Stimulated activated CD4-positive, alpha-beta T cell treated with anti-CD3 and anti-CD28 coated beads, Interleukin-4, amount 100 ng/mL, for 24 hours (primary cell): Measurements from ENCODE around the gene HOXC10.

Experiments used
- DNase-seq: peaks from one replicate; pipeline ENCODE4 v3.0.0-alpha.2; 2020

HOXC10 gene

GRCh38 chr12:53950789-53951576 is 34.0 kb upstream of the HOXC10 start:
- DNase-seq, result no peak

- no peak for DNase-seq
Observed at GRCh38 chr12:53951577-53952334, 33.2 kb upstream of the HOXC10 start.

GRCh38 chr12:53952335-53952694 is 32.6 kb upstream of the HOXC10 start:
- no peak for DNase-seq

DNA sequence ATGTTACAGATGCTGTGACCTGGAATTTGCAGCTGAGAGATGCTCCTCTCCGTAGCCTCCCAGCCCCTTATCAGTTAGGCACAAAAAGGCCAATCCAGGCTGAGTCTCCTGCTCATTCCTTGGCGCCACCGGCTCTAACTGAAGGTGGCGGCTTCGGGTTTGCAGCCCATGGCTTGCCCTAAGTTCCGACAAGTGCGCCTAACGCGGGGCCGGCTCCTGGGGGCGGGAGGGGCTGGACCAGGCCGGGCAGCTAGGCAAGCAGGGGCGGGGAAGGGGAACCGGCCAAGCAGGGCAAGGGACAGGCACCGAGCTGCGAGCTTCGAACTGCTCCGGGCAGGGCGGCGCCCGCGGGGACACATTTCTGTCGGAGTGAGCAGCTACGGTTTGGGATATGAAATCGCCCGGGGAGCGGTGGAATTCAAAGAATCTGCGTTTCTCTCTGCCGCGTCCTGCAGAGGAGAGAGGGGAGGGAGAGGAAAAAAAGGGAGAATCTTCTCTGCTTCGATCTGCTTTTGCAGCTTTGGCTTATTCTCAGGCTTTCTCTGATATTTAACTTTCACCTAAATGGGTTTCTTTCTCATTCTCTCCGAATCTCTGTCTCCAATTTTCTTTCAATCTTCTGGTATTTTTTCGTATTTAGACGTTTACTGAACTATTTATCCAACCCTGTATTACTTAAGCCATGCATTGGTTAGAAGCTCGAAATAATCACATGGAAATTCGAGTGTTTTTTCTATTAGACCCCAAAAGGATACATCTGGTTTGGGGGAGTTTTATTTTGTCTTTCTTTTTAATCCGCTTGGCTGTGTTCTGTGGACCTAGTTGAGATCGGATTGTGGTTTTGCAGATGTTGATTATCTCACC is 31.8 kb upstream of the HOXC10 start:
- DNase-seq, result no peak

GRCh38 chr12:53953831-53954693 is 30.9 kb upstream of the HOXC10 start:
- DNase-seq, result no peak

- DNase-seq, result no peak
Observed at GRCh38 chr12:53954694-53955035, 30.3 kb upstream of the HOXC10 start, which contains the start of gene HOXC12. TSS of gene HOXC12 (plus strand) at chr12:53954903. CDS start at chr12:53954930, 27 bp downstream.

DNA sequence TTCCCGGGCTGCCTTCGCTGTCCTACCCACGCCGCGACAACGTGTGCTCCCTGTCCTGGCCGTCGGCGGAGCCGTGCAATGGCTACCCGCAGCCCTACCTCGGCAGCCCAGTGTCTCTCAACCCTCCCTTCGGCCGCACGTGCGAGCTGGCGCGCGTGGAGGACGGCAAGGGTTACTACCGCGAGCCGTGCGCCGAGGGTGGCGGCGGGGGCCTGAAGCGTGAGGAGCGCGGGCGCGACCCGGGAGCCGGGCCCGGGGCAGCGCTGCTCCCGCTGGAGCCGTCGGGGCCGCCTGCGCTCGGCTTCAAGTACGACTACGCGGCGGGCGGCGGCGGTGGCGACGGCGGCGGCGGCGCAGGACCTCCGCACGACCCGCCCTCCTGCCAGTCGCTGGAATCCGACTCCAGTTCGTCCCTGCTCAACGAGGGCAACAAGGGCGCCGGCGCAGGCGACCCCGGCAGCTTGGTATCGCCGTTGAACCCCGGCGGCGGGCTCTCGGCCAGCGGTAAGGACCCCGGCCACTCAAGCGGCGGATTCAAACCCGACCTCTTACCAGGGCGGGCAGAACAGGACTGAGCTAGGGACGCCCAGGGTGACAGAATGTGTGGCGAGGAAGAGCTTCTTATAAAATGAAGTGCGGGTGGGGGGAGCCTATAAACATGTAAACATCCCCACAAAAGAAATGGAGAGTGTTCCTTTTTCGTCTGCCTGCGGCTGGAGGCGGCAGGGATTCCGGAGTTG is 29.7 kb upstream of the HOXC10 start:
- no peak for DNase-seq

DNA sequence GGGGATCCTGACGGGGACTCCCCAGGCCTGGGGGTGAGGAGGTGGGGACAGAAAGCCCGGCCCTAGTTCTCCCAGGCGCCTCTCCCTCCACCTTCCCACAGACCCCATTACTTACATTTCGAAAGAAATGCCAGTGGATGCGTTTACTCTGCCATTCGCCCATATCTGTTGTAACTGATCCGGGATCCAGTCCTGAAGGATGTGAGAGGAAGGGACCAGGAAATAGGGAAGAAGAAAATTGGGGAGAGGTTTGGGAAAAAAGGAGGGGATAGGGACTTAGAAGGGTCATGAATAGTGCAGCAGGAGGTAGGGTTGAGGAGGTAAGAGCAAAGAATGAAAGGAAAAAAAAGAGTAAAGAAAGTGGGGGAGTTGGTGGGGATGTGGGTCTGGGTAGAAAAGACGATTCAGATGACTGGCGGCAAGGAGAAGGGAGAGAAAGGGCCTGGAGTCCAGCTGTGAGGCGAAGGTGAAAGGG is 29.1 kb upstream of the HOXC10 start:
- DNase-seq, result no peak

DNA sequence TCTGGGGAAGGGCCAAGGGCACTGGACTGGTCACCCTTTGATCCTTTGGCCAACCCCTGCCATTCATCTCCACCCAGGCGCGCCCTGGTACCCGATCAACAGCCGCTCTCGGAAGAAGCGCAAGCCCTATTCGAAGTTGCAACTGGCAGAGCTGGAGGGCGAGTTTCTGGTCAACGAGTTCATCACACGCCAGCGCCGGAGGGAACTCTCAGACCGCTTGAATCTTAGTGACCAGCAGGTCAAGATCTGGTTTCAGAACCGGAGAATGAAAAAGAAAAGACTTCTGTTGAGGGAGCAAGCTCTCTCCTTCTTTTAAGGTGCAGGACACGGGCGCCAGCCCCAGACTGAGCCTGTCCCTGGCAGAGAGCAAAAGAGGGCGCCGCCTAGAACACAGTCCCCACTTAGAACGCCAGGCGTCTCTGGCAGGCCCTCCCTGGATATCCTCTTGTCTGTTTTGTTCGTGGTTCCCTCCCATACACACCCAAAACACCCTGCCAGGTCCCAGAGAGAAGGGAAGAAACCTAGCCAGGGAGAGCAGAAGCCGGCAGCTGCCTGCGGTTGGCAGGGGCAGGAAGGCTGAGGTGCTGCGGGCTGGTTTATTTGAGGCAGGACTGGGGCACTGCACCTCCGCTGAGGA is 28.6 kb upstream of the HOXC10 start:
- DNase-seq, result no peak

DNA sequence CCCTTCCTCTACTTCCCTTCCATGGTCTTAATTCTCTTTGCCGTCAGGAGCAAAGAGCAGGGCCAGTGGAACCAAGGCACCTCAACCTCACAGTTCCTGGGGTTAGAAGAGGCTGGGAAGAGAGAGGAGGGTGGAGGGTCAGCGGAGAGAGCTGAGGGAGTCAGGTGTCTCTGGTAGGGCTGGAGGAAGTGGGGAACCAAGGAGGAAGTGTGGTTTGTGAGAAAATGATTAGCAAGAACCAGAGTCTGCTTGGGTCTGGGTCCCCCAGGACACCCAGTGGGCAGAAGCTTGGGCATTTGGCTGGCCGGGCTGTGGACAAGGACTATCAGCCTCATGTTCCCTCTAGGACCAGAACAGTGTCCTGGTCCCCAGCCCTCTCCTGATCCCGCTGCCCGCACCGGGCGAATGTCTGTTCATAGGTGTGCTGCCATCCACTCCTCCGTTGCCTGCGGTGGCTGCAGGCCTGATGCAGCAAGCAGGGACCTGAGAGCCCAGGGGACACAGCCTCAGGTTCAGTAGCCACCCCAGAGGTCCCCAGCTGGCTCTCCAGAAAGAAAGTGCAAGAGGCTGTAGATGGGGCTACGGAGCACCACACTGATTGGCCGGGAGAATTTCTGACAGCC is 27.9 kb upstream of the HOXC10 start:
- no peak for DNase-seq

- no peak for DNase-seq
Observed at GRCh38 chr12:53958128-53958527, 26.8 kb upstream of the HOXC10 start.

DNA sequence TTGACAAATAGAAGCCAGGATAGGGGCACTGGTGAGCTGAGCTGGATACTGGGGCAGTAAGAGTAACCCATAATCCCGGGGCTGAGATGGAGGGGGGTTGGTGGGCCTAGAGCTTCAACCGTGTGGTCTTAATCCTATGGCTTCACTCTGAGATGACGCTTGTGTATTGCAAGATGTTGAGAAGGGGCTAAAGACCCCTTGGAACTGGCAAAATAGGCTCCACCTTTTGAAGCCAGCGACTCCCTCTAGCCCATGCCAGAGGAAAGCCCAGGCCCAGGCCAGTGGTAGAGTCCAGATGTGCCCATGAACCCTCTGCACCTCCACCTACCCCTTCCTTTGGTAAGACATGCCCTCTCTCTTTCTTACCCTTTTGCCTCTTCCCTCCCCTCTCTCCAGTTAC is 25.6 kb upstream of the HOXC10 start:
- no peak for DNase-seq

- no peak for DNase-seq
Observed at GRCh38 chr12:53960187-53961024, 24.5 kb upstream of the HOXC10 start.

- no peak for DNase-seq
Observed at GRCh38 chr12:53961025-53961761, 23.8 kb upstream of the HOXC10 start.

DNA sequence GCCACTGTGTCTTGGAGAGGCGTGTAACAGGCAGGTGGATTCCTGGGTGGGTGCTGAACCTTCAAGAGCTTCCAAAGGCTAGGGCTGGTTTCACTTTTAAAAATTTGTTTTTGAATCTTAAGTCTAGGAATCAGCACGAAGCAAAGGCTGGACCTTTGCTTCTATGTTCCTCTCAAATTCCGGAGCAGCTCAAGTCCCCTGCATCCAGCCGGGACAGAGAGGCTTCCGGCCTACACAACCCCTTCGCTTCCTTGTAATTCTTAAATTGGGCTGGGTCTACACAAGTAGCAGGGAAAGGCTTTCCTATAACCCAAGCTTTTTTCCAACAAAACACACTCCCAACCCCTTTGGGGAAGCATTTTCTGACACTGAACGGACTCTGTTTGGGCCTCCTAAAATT is 21.9 kb upstream of the HOXC10 start:
- no peak for DNase-seq

DNA sequence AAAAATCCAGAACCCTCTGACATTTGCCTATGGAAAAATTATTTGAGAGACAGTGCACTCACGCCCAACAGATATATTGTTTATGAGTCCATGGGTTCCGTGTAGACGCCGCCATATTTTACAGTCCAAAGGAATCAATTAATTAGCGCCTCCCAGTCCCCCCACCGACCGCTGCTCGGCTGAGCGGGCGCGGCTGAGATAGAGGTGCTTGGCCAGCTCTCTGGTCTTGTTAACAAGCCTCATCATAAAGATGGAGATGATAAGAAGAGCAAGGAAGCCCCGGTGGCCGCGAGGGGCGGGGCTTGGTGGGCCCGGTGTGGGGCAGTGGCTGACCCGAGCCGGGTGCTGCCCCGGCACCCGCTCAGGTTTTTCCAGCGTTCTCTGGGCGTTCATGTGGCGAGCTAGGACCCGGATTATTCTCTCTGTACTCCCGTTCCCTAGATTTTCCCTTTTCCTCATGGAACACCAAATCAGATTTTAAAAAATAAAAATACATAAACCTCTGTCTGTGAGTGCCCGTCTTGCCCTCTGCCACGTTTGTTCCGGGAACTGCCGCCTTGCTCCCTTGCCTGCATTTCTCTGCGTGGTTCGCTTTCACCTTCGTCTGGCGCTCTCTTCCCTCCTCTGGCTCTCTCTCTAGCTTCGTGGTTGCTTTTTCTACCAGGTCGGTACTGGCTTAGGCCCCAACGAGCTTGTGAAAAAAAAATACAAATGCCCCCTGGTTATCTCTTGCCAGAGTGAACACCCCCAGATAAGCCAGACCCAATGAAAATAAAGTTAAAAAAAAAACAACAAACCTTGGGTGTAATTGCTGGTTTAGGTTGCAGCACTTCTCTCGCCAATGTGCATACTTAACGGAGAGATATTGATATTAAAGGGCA is 21.3 kb upstream of the HOXC10 start:
- DNase-seq, result no peak

DNA sequence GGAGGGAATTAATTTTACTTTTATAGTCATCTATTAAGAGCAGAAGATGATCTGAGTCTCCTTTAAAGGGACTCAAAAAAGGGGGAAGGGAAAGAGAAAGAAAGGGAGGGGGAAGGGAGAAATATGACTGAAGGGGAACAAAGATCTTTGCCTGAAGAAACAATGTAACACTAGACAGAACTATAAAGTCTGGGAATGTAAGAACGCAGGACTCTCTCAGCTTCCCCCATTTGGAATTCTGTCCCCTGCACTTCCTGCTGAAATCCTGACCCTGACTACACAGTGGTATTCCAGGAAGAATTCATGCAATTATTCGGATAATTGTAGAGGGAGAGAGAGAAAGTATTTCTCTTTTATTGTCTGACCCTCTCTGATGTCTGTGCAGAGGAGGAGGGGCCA is 20.6 kb upstream of the HOXC10 start:
- DNase-seq, result no peak
